AG04449 (cell line): ENCODE data around the gene PARS2.

Source experiments
- CTCF ChIA-PET: fragments of 350-600 bp; formaldehyde crosslinking; extraction: SDS; loops from one replicate; lab custom pipeline; 2021; ENCODE audit warnings: antibody characterized with exemption; lab: Yijun Ruan, JAX
- POLR2A ChIA-PET: fragments of 400-600, 350-600 bp; formaldehyde crosslinking; extraction: SDS; loops from one replicate; lab custom pipeline; 2020; ENCODE audit warnings: antibody characterized with exemption, inconsistent platforms; lab: Yijun Ruan, JAX
- DNase-seq: peaks from one replicate; pipeline ENCODE4 v3.0.0-alpha.2; 2010; ENCODE audit warnings: low read depth, low spot score
- H3K4me3 ChIP-seq: 2 replicates; pipeline ENCODE4 v1.5.1; 2011; ENCODE audit warnings: low read depth, mild to moderate bottlenecking, control low read depth, low read length
- TF ChIP-seq, protein P1 (sequence below): IDR thresholded peaks from one replicate; pipeline ENCODE4 v1.5.1; 2011; ENCODE audit warnings: mild to moderate bottlenecking, moderate library complexity, low read length, control low read depth, inconsistent platforms; ENCODE audit not compliant: insufficient read depth; ENCODE audit errors: missing control alignments

PARS2 gene

GRCh38 chr1:54710434-54710833, 53.9 kb downstream of the PARS2 start:
- DNase-seq = no peak
- ChIA-PET CTCF (no interaction called here), POLR2A (no interaction called here)
- H3K4me3 ChIP-seq = no peak overlapping the region
- TF ChIP-seq, protein P1, sequence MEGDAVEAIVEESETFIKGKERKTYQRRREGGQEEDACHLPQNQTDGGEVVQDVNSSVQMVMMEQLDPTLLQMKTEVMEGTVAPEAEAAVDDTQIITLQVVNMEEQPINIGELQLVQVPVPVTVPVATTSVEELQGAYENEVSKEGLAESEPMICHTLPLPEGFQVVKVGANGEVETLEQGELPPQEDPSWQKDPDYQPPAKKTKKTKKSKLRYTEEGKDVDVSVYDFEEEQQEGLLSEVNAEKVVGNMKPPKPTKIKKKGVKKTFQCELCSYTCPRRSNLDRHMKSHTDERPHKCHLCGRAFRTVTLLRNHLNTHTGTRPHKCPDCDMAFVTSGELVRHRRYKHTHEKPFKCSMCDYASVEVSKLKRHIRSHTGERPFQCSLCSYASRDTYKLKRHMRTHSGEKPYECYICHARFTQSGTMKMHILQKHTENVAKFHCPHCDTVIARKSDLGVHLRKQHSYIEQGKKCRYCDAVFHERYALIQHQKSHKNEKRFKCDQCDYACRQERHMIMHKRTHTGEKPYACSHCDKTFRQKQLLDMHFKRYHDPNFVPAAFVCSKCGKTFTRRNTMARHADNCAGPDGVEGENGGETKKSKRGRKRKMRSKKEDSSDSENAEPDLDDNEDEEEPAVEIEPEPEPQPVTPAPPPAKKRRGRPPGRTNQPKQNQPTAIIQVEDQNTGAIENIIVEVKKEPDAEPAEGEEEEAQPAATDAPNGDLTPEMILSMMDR = no peak

GRCh38 chr1:54709547-54710292, 54.6 kb downstream of the PARS2 start:
- DNase-seq = no peak
- CTCF ChIA-PET = no interaction called here
- TF ChIP-seq, protein P1 = no peak
- H3K4me3 ChIP-seq = no peak overlapping the region
- POLR2A ChIA-PET = no interaction called here

GRCh38 chr1:54708385-54708784, 55.9 kb downstream of the PARS2 start:
- no peak for DNase-seq
- TF ChIP-seq, protein P1 = no peak
- ChIA-PET CTCF (no interaction called here), POLR2A (no interaction called here)
- no peak overlapping the region for H3K4me3 ChIP-seq
